ENCODE results near the gene RFC1.
"Not testable (repeated sequence)": the region's sequence is repeated elsewhere in the genome, so short reads cannot be mapped to it uniquely, and the experiment has no call there.

Gene RFC1, protein sequence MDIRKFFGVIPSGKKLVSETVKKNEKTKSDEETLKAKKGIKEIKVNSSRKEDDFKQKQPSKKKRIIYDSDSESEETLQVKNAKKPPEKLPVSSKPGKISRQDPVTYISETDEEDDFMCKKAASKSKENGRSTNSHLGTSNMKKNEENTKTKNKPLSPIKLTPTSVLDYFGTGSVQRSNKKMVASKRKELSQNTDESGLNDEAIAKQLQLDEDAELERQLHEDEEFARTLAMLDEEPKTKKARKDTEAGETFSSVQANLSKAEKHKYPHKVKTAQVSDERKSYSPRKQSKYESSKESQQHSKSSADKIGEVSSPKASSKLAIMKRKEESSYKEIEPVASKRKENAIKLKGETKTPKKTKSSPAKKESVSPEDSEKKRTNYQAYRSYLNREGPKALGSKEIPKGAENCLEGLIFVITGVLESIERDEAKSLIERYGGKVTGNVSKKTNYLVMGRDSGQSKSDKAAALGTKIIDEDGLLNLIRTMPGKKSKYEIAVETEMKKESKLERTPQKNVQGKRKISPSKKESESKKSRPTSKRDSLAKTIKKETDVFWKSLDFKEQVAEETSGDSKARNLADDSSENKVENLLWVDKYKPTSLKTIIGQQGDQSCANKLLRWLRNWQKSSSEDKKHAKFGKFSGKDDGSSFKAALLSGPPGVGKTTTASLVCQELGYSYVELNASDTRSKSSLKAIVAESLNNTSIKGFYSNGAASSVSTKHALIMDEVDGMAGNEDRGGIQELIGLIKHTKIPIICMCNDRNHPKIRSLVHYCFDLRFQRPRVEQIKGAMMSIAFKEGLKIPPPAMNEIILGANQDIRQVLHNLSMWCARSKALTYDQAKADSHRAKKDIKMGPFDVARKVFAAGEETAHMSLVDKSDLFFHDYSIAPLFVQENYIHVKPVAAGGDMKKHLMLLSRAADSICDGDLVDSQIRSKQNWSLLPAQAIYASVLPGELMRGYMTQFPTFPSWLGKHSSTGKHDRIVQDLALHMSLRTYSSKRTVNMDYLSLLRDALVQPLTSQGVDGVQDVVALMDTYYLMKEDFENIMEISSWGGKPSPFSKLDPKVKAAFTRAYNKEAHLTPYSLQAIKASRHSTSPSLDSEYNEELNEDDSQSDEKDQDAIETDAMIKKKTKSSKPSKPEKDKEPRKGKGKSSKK

GRCh38 chr4:39365830-39366771 lies at the start of gene RFC1:
Gene RFC1 (minus strand): TSS chr4:39366362. CDS start chr4:39366241, 121 bp downstream.
- Histone ChIP-seq H3K27me3 (ENCODE audit: control insufficient read depth in 1 of 2, insufficient read depth in 2 of 2, low read length in 2 of 2) (no peaks in the 10 kb centered on the region), H3K9me3 (ENCODE audit: control insufficient read depth in 1 of 2, low read length in 2 of 2) (no peaks in the 10 kb centered on the region), H3K4me1 (ENCODE audit: control insufficient read depth in 1 of 2, insufficient read depth in 2 of 2, low read length in 2 of 2) (peaks cover 14 to 15% of the 10 kb centered on the region in 2 donors), H3K27ac (ENCODE audit: low read depth, low read length) (peak within 1 kb of the TSS; percentile 60), H3K36me3 (ENCODE audit: control insufficient read depth in 1 of 2, insufficient read depth in 2 of 2, low read length in 2 of 2) (no peaks in the 10 kb centered on the region), H3K4me3 (ENCODE audit: low read depth in 1 of 2, low read length in 2 of 2) (peak within 1 kb of the TSS; percentile 91 to 97), H3K9ac (ENCODE audit: low read depth in 1 of 2, low read length in 2 of 2) (peak within 1 kb of the TSS; percentile 80 to 87)

DNA sequence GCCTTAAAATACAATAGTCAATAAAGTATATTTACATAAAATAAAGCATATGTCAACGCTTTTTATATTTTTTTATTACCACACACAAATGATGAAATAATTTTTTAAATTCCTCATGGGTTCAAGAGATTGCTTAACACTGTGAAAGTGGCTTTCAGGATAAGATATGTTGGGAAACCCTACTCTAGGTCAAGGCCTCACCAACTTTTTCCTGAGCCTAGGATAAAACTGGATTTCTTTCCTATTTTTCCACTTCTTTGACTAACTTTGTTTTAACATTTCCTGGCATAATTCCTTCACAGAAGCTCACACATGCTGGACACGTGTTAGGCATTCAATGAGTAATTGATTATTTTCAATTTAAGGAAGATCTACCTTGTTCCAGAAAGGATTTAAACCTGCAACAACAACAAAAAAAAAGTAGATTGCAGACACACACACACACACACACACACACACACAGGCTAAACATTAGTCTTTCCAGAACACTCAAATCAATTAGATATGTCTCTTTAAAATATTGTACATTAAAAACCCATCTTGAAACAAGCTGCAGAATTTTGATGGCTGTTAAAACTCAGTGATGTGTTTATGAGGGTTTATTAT lies 49.6 kb upstream of the RFC1 start:
- H3K36me3 ChIP-seq (ENCODE audit: control insufficient read depth in 1 of 2, insufficient read depth in 2 of 2, low read length in 2 of 2): no peaks in the 10 kb centered on the region
- no peak overlapping the region for H3K9ac ChIP-seq (ENCODE audit: low read depth in 1 of 2, low read length in 2 of 2)
- no peak overlapping the region for H3K27ac ChIP-seq (ENCODE audit: low read depth, low read length)
- H3K9me3 ChIP-seq (ENCODE audit: control insufficient read depth in 1 of 2, low read length in 2 of 2): no peaks in the 10 kb centered on the region
- no peaks in the 10 kb centered on the region for H3K4me1 ChIP-seq (ENCODE audit: control insufficient read depth in 1 of 2, insufficient read depth in 2 of 2, low read length in 2 of 2)
- no peak overlapping the region for H3K4me3 ChIP-seq (ENCODE audit: low read depth in 1 of 2, low read length in 2 of 2)
- no peaks in the 10 kb centered on the region for H3K27me3 ChIP-seq (ENCODE audit: control insufficient read depth in 1 of 2, insufficient read depth in 2 of 2, low read length in 2 of 2)

DNA sequence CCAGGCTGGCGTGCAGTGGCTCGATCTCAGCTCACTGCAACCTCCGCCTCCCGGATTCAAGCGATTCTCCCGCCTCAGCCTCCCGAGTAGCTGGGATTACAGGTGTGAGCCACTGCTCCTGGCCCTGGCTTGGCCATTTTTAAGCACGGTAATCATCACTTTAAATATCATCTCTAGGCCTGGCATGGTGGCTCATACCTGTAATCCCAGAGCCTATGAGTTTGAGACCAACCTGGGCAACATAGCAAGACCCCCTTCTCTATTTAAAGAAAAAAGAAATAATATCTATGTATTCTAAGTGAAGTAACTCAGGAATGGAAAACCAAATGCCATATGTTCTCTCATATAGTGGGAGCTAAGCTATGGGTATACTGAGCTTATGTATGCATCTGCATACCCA lies 45.4 kb upstream of the RFC1 start:
- H3K27ac ChIP-seq (ENCODE audit: low read depth, low read length); H3K9ac ChIP-seq (ENCODE audit: low read depth in 1 of 2, low read length in 2 of 2); H3K27me3 ChIP-seq (ENCODE audit: control insufficient read depth in 1 of 2, insufficient read depth in 2 of 2, low read length in 2 of 2); H3K9me3 ChIP-seq (ENCODE audit: control insufficient read depth in 1 of 2, low read length in 2 of 2); H3K36me3 ChIP-seq (ENCODE audit: control insufficient read depth in 1 of 2, insufficient read depth in 2 of 2, low read length in 2 of 2); H3K4me1 ChIP-seq (ENCODE audit: control insufficient read depth in 1 of 2, insufficient read depth in 2 of 2, low read length in 2 of 2); H3K4me3 ChIP-seq (ENCODE audit: low read depth in 1 of 2, low read length in 2 of 2): not testable (repeated sequence)

DNA sequence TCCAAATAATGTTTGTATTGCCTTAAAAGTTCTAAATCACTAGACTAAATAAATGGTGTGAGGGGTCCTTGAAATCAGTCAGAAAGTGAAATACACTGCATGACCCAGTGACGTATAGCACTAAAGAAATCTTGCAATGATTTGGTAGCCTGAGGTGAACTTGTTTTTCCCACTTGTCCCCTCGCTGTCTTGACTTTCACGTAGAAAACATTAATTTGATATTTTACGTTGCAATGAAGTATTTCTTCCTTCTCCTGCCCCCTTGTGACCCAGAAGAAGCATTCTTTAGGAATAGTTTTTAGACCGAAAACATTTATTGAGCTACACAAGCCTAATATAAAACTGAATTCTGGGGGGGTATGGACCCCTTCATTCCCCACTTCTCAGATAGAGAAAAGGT lies 44.3 kb upstream of the RFC1 start:
- Histone ChIP-seq H3K27me3 (ENCODE audit: control insufficient read depth in 1 of 2, insufficient read depth in 2 of 2, low read length in 2 of 2) (no peaks in the 10 kb centered on the region), H3K4me3 (ENCODE audit: low read depth in 1 of 2, low read length in 2 of 2) (no peak overlapping the region), H3K36me3 (ENCODE audit: control insufficient read depth in 1 of 2, insufficient read depth in 2 of 2, low read length in 2 of 2) (no peaks in the 10 kb centered on the region), H3K9ac (ENCODE audit: low read depth in 1 of 2, low read length in 2 of 2) (no peak overlapping the region), H3K27ac (ENCODE audit: low read depth, low read length) (no peak overlapping the region), H3K4me1 (ENCODE audit: control insufficient read depth in 1 of 2, insufficient read depth in 2 of 2, low read length in 2 of 2) (peaks cover 0 to 12% of the 10 kb centered on the region in 2 donors), H3K9me3 (ENCODE audit: control insufficient read depth in 1 of 2, low read length in 2 of 2) (no peaks in the 10 kb centered on the region)

DNA sequence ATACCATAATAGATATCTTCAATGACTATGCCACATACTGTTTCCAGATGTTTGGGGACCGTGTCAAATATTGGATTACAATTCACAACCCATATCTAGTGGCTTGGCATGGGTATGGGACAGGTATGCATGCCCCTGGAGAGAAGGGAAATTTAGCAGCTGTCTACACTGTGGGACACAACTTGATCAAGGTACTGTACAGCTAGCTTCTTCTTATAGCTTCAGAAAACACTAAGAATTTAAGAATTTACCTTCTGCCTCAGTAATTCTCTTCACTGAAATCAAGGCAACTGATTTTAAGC lies 41.4 kb upstream of the RFC1 start:
- Histone ChIP-seq H3K4me3 (ENCODE audit: low read depth in 1 of 2, low read length in 2 of 2) (peak overlapping the region in 1 of 2 donors; percentile 41), H3K27ac (ENCODE audit: low read depth, low read length) (no peak overlapping the region), H3K9ac (ENCODE audit: low read depth in 1 of 2, low read length in 2 of 2) (no peak overlapping the region), H3K9me3 (ENCODE audit: control insufficient read depth in 1 of 2, low read length in 2 of 2) (no peaks in the 10 kb centered on the region), H3K4me1 (ENCODE audit: control insufficient read depth in 1 of 2, insufficient read depth in 2 of 2, low read length in 2 of 2) (peaks cover 0 to 12% of the 10 kb centered on the region in 2 donors), H3K36me3 (ENCODE audit: control insufficient read depth in 1 of 2, insufficient read depth in 2 of 2, low read length in 2 of 2) (no peaks in the 10 kb centered on the region), H3K27me3 (ENCODE audit: control insufficient read depth in 1 of 2, insufficient read depth in 2 of 2, low read length in 2 of 2) (no peaks in the 10 kb centered on the region)

- H3K27me3 ChIP-seq (ENCODE audit: control insufficient read depth in 1 of 2, insufficient read depth in 2 of 2, low read length in 2 of 2): no peaks in the 10 kb centered on the region
- no peak within 1 kb of the TSS for H3K27ac ChIP-seq (ENCODE audit: low read depth, low read length)
- no peak within 1 kb of the TSS for H3K9ac ChIP-seq (ENCODE audit: low read depth in 1 of 2, low read length in 2 of 2)
- H3K4me1 ChIP-seq (ENCODE audit: control insufficient read depth in 1 of 2, insufficient read depth in 2 of 2, low read length in 2 of 2): peaks cover 0 to 12% of the 10 kb centered on the region in 2 donors
- H3K4me3 ChIP-seq (ENCODE audit: low read depth in 1 of 2, low read length in 2 of 2): peak within 1 kb of the TSS; percentile 41 to 42
- no peaks in the 10 kb centered on the region for H3K36me3 ChIP-seq (ENCODE audit: control insufficient read depth in 1 of 2, insufficient read depth in 2 of 2, low read length in 2 of 2)
- H3K9me3 ChIP-seq (ENCODE audit: control insufficient read depth in 1 of 2, low read length in 2 of 2): no peaks in the 10 kb centered on the region
Observed at GRCh38 chr4:39406763-39407583, 40.8 kb upstream of the RFC1 start, which contains the start of gene KLB. Gene KLB (plus strand): TSS chr4:39406930. CDS start chr4:39406950, 20 bp downstream.

DNA sequence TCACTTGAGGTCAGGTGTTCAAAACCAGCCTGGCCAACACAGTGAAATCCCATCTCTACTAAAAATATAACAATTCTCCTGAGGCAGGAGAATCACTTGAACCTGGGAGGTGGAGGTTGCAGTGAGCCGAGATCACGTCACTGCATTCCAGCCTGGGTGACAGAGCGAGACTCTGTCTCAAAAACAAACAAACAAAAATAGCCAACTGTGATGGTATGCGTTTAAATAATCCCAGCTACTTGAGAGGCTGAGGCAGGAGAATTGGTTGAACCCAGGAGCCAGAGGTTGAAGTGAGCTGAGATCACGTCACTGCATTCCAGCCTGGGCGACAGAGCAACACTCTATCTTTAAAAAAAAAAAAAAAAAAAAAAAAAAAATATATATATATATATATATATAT lies 35.5 kb upstream of the RFC1 start:
- not testable (repeated sequence) for H3K36me3 ChIP-seq (ENCODE audit: control insufficient read depth in 1 of 2, insufficient read depth in 2 of 2, low read length in 2 of 2); H3K4me1 ChIP-seq (ENCODE audit: control insufficient read depth in 1 of 2, insufficient read depth in 2 of 2, low read length in 2 of 2); H3K9ac ChIP-seq (ENCODE audit: low read depth in 1 of 2, low read length in 2 of 2); H3K27ac ChIP-seq (ENCODE audit: low read depth, low read length); H3K4me3 ChIP-seq (ENCODE audit: low read depth in 1 of 2, low read length in 2 of 2); H3K9me3 ChIP-seq (ENCODE audit: control insufficient read depth in 1 of 2, low read length in 2 of 2); H3K27me3 ChIP-seq (ENCODE audit: control insufficient read depth in 1 of 2, insufficient read depth in 2 of 2, low read length in 2 of 2)

DNA sequence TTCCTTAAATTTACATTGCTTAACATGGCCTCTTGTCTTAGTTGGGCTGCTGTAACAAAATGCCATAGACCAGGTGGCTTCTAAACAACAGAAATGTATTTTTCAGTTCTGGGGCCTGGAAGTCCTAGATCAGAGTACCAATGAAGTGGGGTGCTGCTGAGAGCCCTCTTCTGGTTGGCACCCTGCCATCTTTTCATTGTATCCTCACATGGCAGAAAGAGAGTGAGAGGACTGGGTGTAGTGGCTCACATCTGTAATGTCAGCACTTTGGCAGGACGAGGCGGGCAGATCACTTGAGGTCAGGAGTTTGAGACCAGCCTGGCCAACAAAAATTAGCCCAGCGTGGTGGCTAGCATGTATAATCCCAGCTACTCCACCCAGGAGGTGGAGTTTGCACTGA lies 28.5 kb upstream of the RFC1 start:
- Histone ChIP-seq H3K9ac (ENCODE audit: low read depth in 1 of 2, low read length in 2 of 2) (no peak overlapping the region), H3K27me3 (ENCODE audit: control insufficient read depth in 1 of 2, insufficient read depth in 2 of 2, low read length in 2 of 2) (no peaks in the 10 kb centered on the region), H3K4me1 (ENCODE audit: control insufficient read depth in 1 of 2, insufficient read depth in 2 of 2, low read length in 2 of 2) (no peaks in the 10 kb centered on the region), H3K27ac (ENCODE audit: low read depth, low read length) (no peak overlapping the region), H3K4me3 (ENCODE audit: low read depth in 1 of 2, low read length in 2 of 2) (no peak overlapping the region), H3K36me3 (ENCODE audit: control insufficient read depth in 1 of 2, insufficient read depth in 2 of 2, low read length in 2 of 2) (no peaks in the 10 kb centered on the region), H3K9me3 (ENCODE audit: control insufficient read depth in 1 of 2, low read length in 2 of 2) (no peaks in the 10 kb centered on the region)

Data from duodenal mucosa (tissue), 2 donors.